ENCODE measurements around the gene PRR22.
A peak's percentile ranks its signal among the peaks of the same experiment; 100 is the strongest.

PRR22 gene

GRCh38 chr19:5784581-5785147 lies at the start of gene PRR22:
PRR22 (minus strand) TSS chr19:5784746; CDS start chr19:5784660, 86 bp downstream.
- no peak for FAIRE-seq
- DNase-seq (ENCODE audit: extremely low spot score, insufficient read length, low read depth): no peak

GRCh38 chr19:5832527-5833216 lies 48.1 kb upstream of the PRR22 start:
- DNase-seq (ENCODE audit: extremely low spot score, insufficient read length, low read depth): no peak
- FAIRE-seq: no peak

GRCh38 chr19:5832061-5832460 lies 47.5 kb upstream of the PRR22 start:
- FAIRE-seq (no peak), DNase-seq (ENCODE audit: extremely low spot score, insufficient read length, low read depth) (no peak)

GRCh38 chr19:5831159-5831558 lies 46.6 kb upstream of the PRR22 start:
- DNase-seq (ENCODE audit: extremely low spot score, insufficient read length, low read depth) (no peak), FAIRE-seq (no peak)

- no peak for DNase-seq (ENCODE audit: extremely low spot score, insufficient read length, low read depth)
- no peak for FAIRE-seq
Measured at GRCh38 chr19:5829567-5830310, 45.2 kb upstream of the PRR22 start.

- no peak for FAIRE-seq
- DNase-seq (ENCODE audit: extremely low spot score, insufficient read length, low read depth): no peak
Measured at GRCh38 chr19:5828661-5829566, 44.4 kb upstream of the PRR22 start.

- DNase-seq (ENCODE audit: extremely low spot score, insufficient read length, low read depth): peak; percentile 81
- peak; percentile 83 for FAIRE-seq
Measured at GRCh38 chr19:5827891-5828660, 43.5 kb upstream of the PRR22 start.

GRCh38 chr19:5827342-5827890 lies 42.9 kb upstream of the PRR22 start:
- DNase-seq (ENCODE audit: extremely low spot score, insufficient read length, low read depth) (no peak), FAIRE-seq (no peak)

GRCh38 chr19:5826531-5827341 lies 42.2 kb upstream of the PRR22 start:
- DNase-seq (ENCODE audit: extremely low spot score, insufficient read length, low read depth) (no peak), FAIRE-seq (peak; percentile 41)

GRCh38 chr19:5825178-5825577 lies 40.6 kb upstream of the PRR22 start:
- FAIRE-seq (no peak), DNase-seq (ENCODE audit: extremely low spot score, insufficient read length, low read depth) (no peak)

- DNase-seq (ENCODE audit: extremely low spot score, insufficient read length, low read depth): no peak
- no peak for FAIRE-seq
Measured at GRCh38 chr19:5824751-5825150, 40.2 kb upstream of the PRR22 start.

GRCh38 chr19:5823579-5824281 lies 39.2 kb upstream of the PRR22 start:
- no peak for FAIRE-seq
- no peak for DNase-seq (ENCODE audit: extremely low spot score, insufficient read length, low read depth)

- DNase-seq (ENCODE audit: extremely low spot score, insufficient read length, low read depth) (no peak), FAIRE-seq (no peak)
Measured at GRCh38 chr19:5822181-5822844, 37.8 kb upstream of the PRR22 start.

GRCh38 chr19:5821521-5822180 lies 37.1 kb upstream of the PRR22 start:
- no peak for FAIRE-seq
- DNase-seq (ENCODE audit: extremely low spot score, insufficient read length, low read depth): no peak

GRCh38 chr19:5820785-5821184 lies 36.2 kb upstream of the PRR22 start:
- DNase-seq (ENCODE audit: extremely low spot score, insufficient read length, low read depth) (no peak), FAIRE-seq (no peak)

- no peak for FAIRE-seq
Measured at GRCh38 chr19:5818594-5818993, 34.0 kb upstream of the PRR22 start.

GRCh38 chr19:5817218-5817617 lies 32.7 kb upstream of the PRR22 start:
- FAIRE-seq (no peak), DNase-seq (ENCODE audit: extremely low spot score, insufficient read length, low read depth) (no peak)

More at GRCh38 chr19:5818594-5818993, 34.0 kb upstream of the PRR22 start:
- no peak for DNase-seq (ENCODE audit: extremely low spot score, insufficient read length, low read depth)
